Umbilical cord (tissue), 2 donors: ENCODE measurements around the gene CTSS. TPM values are rescaled to one million over a fixed set of nuclear protein-coding genes. Genes with fewer than 3 reads are reported as not detected.
"Not testable (repeated sequence)": the region's sequence is repeated elsewhere in the genome, so short reads cannot be mapped to it uniquely, and the experiment has no call there.

Source experiments
- DNase-seq: peaks from one replicate; pipeline ENCODE4 v3.0.0-alpha.2; 2015; ENCODE audit warnings: low spot score
- total RNA-seq: library from RNA; depleted of rRNA; stranded (reverse); fragments of >200 nt; gene quantifications from one replicate; pipeline ENCODE4 v1.2.3, GENCODE V29; 2014; ENCODE audit warnings: low replicate concordance; ENCODE audit not compliant: insufficient read depth

The CTSS gene
- total RNA-seq, result 64.5 TPM

DNA sequence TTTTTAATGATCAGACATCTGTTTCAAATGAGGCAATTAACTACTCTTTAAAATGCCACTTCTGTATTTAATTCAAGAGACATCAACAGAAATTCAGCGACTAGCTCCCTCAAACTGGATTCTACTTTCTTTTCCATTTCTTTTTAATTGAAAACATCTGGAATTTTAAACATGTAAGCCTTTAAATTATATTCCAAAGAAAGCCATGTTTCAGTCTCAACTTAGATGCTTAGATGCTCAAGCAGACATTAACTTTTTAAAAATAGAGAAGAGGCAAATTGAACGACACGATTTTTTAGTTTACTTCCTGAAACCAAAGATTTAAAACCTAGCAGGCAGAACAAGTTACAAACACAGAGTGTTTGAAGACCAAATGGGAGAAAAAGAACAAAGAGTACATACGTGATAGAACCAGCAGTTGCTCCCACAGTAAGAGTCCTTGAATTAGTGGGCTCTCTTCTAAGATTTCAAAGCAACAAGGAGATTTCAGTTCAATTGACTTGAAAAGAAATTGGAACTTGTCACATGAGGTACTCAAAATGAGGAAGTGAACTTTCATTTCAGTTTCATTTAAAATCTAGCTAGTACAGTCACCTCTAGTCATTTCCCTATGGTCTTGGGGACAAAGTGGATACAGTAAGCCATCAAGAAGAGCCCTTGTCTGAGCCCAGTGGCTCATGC, at the start of gene CTSS:
TSS of gene CTSS (minus strand) at position 483 of the 681 bp plus-strand sequence. CDS start 1,015 bp downstream, outside the sequence.
- peak; percentile 28 for DNase-seq

DNA sequence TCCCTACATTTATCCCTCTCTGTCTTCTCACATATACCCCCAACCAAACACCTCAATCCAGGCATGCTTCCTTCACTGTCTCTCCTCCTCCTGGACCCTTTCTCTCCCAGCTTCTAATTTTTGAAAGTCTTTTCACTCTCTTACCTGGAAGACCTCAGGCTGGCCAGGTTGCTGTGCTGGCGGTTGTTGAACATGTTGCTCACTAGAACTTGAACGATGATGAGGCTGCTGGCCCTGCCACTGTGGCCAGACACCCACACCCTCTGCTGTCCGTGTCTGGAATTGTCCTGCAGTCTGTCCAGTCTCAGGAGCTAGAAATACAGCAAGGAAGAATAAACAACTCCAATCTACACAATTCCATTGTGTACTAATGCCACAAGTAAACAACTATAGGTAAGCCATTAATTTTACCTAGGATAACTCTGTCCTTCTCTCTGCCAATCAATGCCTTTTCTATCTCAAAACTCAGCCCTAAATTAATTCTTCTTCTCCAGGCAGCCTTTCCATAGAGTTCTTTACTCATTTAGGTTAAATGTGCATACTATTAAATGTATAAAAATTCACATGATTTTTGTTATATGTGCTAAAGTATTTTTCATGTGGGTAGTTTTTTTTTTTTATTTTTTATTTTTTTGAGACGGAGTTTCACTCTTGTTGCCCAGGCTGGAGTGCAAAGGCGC, 47.6 kb upstream of the CTSS start:
- DNase-seq, result peak; percentile 48

DNA sequence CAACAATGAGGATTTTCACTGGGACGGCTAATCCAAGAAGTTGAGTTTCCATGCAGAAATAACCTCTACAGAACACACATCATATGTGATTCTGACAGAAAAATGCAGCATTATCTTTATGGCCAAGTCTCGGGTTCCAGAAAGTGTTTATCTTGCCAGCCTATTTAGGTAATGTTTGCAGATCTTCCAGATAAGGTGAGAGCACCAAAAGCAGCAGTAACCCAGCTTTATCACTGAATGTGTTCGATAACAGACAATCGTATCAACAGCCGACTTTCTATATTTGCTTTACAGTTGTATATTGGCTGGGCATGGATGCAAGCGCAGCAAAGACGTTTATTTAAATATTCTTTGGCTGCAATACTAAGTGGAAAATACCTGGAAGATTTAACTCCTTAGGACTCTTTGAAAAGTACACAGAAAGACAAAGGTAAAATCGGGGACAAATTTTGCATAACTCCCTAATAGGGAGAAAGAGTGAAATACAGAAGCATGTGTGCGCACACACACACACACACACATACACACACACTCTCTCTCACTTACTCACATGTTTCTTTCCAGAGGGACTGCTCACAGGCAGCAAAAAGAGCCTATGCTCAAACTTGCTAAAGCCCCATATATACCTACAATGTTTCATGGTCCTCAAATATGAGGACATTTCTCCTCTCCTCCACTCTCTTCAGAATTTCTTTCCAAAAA, 45.5 kb upstream of the CTSS start:
- no peak for DNase-seq

DNA sequence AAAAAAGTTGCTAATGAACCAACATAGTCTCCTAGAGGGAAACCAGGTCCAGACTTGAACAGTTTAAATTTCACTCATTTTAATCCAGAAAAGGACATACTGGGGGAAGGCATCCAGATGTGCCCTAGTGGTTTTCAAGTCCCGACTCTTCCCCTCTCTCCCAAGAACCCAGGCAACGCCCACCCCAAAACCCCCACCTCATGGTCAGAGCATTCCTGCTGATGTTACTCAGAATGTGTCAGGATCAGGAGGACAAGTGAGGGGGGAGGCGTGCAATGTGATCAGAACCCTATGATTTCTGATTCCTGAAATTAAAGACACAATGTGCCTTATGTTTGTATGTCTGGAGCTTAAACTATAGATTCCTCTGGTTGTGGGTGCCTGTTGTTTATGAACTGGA, 44.1 kb upstream of the CTSS start:
- DNase-seq, result no peak

DNA sequence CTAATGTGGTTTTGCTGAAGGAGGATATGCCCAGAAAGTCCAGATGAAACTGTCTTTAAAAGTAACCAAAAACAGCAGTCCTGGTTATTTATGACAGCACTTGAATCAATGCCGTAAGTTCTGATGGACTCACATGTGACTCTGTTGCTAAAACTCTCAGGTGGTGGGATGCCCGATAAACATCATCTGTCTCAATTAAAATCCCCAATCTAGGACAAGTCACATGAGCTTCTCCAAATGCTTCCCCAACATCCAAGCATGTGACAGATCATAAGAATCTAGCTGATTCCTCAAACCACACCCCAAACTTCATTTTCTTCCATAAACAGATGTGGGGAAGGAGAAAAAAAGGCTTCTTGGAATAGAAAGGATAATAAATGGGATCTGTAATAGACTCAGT, 43.3 kb upstream of the CTSS start:
- DNase-seq, result peak; percentile 22

DNA sequence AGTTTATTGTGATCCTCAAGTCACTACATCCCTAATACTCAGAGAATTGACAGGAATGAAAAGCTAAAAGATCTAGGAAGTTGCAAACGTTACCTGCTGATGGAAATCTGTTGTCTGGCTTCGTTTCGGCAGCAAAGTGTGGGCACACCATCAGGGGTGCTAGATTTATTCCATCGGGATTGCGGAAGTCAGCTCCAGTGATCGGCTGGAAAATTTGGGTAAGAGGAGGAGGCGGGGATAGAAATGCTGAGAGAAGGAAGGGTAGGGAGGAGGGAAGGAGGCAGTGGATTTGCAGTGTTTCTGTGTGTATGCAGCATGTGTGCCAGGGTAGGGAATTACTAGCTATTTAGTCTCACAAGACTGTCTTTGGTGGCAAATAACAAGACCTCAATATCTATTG, 42.5 kb upstream of the CTSS start, which contains the start of gene CTSK:
TSS of gene CTSK (minus strand) at position 140 of the 400 bp plus-strand sequence. CDS start 1,455 bp downstream, outside the sequence.
- peak; percentile 74 for DNase-seq

DNA sequence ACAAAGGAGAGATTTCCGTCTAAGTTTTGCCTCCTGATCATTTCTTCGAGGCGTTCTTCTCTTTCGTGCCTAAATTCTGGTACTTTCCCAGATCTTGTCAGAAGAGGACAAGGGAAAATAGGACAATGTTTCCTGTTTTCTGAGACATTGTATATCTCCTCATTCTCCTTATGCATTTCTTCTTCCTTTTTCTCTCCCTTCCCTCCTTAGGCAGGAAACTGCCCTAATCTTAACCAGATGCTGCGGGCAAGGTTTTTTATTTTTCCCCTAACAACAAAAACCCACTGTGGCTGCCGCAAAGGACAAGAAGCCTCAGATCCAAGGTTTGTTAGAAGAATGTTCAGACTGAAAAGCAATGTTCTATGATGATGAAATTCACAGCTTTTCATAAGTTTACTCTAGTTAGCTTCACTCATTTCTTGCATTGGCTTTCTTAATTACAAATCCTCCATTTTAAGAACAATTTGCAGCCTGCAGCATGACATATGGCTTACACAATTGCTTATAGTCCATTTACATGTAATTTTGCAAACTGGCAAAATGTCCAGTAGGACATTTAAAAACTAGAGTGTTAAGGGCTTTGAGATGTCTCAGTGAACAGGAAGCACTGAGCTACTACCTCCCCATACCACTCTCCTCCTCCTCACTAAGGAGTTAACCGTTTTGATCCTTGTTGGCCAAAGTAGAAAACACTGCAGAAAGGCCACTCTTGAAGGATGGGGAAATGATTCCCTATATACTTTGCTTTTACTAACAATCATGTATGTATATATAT, 41.9 kb upstream of the CTSS start:
- DNase-seq, result peak; percentile 46

DNA sequence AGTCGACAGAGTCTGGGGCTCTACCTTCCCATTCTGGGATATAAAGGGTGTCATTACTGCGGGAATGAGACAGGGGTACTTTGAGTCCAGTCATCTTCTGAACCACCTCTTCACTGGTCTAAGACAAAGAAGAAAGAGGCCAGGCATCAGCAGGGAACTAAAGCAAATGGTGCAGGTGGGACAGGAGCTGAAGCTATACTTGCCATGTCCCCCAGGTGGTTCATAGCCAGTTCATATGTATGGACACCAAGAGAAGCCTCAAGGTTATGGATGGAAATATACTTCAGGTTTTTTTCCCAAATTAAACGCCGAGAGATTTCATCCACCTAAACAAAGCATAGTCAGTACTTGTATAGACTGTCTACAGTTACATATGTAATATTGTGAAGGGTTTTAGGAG, 40.3 kb upstream of the CTSS start:
- DNase-seq, result no peak

DNA sequence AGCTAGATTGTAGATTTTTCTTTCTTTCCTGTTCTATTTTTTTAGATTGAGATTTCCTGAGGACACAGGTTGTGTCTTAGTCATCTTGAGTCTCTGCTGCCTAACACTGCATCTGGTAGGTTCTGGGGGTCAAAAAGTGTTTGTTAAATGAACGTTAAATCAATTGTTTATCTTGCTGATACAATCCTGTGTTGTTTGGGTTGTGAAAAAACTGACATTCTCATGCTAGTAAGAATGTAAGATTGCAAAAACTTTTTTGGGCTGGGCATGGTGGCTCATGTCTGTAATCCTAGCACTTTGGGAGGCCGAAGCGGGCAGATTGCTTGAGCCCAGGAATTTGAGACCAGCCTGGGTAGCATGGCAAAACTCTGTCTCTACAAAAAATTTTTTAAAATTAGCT, 39.1 kb upstream of the CTSS start:
- no peak for DNase-seq

DNA sequence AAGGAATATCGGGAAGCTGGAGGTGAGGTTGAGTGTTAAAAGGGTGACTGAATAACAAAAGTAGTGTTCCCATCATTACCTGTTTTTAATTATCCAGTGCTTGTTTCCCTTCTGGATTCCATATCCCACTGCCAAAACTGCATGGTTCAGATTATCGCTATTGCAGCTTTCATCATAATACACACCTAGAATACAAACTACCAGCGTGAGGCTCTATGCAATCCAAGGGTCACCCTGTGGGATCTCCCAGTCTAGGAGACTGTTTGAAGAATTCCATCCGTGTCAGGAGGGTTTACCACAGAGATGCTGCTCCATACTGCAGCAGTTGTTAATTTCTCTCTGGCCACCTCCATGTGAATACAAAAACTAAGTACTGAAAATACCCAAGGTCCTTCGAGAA, 33.5 kb upstream of the CTSS start:
- no peak for DNase-seq

DNA sequence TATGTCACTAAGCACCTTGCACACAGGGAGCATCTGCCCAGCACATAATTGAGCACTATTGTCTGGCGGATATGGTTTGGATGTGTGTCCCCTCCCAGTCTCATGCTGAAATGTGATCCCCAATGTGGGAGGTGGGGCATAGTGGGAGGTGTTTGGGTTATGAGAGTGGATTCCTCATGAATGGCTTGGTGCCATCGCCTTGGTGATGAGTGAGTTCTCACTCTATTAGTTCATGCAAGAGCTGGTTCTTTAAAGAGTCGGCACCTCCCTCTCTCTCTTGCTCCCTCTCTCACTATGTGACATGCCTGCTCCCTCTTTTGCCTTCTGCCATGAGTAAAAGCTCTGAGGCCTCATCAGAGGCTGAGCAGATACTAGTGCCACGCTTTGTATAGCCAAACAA, 32.9 kb upstream of the CTSS start:
- DNase-seq, result no peak

DNA sequence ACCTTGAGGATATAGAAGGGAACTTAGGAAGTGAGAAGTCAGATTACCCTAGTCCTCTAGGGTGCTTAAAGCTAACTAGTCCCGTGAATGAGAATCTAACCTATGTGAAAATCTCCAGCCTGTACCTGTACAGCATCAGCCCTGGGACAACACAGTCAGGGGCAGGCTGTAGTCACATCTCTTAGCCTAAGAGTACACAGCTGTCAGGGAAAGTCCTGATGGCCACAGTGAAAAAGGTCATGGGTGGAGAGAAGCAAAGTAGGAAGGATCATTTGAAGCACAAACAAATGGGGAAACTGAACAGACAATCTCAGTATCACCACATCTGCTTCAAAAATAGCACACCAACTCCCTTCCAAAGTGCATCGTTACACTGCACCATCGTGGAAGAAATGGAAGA, 30.8 kb upstream of the CTSS start:
- no peak for DNase-seq

DNA sequence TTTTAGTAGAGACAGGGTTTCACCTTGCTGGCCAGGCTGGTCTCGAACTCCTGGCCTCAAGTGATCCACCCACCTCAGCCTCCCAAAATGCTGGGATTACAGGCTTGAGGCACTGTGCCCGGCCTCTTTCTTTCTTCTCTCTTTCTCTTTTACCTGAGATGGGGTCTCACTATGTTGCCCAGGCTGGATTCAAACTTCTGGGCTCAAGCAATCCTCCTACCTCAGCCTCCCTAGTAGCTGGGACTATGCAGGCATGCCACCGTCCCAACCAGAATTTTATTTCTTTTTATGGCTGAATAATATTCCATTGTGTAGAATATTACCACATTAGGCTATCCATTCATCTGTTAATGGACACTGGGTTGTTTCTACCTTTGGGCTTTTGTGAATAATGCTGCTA, 28.2 kb upstream of the CTSS start:
- DNase-seq, result not testable (repeated sequence)

DNA sequence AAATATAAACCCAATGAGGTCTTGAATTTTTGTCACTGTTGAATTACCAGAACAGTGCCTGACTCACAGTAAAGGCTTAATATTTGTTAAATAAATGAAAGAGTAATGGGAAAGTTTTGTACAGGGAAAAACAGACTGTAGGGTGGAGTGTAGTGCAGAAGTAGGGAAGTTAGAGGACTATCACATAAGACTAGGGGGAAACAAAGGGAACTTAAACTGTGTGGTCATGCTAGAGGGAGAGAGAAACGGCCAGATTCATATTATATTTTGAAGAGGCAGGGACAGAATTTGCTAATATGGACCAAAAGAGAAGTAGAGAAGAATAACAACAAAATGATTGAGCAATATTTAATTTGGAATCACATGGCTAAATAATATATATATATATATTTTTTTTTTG, 27.6 kb upstream of the CTSS start:
- DNase-seq, result no peak

DNA sequence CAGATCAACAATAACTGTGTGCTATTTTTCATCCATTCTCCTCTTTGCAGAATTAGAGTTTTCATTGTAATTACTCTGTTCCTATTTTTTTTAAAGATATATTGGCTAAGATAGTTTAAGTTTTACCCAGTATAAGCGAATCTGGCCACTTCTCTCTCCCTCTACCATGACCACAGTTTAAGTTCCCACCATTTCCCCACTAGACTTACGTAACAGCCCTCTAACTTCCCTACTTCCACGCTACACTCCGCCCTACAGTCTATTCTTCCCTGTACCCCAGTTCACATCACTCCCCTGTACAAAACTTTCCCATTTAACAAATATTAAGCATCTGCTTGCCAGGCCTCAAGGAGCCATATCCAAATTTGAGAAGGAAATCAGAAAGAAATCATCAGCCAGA, 26.0 kb upstream of the CTSS start:
- DNase-seq, result no peak

DNA sequence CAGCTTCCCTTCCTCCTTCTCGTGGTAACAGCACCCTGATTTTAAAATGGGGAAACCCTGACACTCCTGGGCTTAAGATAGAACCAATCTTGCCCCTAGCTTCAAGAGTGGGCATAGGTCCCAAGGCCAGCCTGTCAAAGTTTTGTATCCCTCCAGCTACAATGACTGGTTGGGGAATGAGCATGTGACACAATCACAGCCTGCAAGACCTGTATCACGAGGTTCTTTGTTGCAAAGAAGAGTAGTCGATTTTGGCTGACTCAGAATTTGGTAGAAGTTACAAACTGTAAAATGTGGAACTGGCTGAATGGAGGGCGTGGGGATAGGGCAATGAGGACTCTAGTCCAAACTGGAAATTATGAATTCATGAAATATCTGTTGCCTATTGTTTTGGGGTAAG, 23.8 kb upstream of the CTSS start:
- DNase-seq, result peak; percentile 16

DNA sequence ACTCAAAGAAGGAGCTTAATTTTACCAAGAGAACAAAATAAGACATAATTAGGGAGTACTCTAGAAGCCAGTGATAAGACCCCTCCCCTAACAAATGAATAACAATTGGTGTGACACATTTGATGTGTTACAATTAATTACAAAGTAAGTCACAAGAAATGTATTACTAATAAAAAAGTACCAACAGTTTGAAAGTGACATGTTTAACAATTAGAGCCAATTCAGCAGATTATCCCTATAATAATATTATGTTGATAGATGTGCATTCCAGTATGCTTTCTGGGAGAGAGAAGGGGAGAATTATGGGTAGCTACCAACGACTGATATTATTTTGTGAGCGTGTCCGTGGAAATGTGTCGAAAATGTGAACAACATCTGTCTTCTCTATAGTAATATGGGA, 23.4 kb upstream of the CTSS start:
- DNase-seq, result no peak

DNA sequence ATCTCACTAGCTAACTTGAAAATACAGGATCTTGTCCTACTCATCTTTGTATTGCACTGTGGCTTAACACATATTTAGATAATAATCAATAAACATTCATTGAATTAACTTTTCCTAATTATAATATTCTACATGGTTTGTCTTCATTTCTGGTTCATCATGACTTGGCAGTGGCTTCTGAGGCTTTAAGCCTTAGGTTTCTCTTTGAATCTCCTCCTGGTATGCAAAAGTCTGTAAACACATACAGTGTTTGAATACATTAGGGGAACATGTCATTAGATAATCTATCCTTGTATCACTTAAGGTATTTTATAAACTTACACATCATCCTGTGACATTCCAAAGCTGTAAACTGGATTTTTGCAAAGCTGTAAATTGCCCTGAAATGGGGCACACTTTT, 21.9 kb upstream of the CTSS start:
- DNase-seq, result no peak

DNA sequence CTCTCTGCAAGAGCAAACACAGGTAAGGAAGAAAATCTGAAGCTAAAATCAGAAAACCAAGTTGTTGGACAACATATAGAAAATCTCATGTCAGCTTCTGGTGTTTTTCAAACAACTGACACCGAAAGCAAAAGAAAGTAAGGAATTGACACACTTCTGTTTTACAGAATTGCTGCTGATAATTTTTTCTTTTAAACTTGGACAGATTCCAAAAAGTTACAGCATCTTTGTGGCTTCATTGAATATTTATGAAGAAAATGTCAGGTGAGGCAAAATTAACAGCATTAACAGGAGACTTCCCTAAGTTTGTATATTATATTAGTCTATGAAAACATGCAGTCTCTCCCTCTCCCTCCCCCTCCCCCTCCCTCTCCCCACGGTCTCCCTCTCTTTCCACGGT, 14.9 kb upstream of the CTSS start:
- no peak for DNase-seq

DNA sequence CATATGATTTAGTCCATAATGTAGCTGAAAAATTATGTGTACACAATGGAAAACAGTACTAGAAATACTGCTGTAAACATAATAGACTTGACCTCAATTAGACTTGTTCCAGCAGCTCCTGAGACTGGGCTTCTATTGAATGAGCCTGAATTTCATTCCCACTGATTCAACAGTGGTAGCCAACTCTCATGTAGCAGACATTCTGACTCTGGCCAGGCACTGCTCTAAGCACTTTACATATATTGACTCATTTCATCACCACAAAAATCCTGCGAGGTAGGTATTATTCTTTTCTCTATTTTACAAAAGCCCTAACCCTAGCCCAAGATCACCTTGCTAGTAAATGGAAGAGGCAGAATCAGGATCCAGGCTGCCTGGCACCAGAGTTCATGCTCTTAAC, 12.8 kb upstream of the CTSS start:
- DNase-seq, result no peak

DNA sequence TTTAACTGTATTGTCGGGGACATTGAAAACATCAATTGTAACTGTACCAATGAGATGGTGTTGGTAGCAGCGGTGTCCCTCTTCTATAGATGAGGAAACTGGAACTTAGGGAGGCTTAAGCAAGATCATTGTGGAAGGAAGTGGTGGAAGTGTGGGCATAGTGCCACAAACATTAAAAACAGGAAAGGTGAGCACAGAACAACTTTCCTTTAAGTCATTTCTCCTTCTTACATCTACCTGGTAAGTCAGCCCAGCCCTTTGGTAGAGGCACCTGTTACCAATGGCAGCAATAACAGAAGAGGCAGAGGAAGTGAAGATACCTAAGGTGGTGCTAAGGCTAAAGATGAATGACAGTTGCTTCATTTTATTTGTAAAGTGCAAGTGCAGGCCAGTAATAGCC, 12.0 kb upstream of the CTSS start:
- DNase-seq, result no peak

DNA sequence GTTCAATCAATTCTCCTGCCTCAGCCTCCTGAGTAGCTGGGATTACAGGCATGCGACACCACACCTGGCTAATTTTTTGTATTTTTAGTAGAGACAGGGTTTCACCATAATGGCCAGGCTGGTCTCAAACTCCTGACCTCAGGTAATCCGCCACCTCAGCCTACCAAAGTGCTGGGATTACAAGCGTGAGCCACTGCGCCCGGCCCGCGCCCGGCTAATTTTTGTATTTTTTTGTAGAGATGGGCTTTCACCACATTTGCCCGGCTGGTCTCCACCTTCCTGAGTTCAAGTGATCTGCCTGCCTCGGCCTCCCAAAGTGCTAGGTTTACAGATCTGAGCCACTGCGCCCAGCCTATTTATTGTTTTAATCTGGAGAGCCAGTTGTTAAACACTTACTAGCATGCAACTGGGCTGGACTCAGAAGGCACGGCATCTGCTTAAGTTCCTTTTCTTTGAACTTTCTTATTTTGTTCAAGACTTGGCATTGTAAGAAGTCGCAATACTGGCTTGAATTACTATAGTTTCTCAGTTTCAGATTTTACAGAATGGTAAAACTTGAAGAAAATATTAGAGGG, 10.4 kb upstream of the CTSS start:
- not testable (repeated sequence) for DNase-seq
